ENCODE measurements around the gene RPN2.

- no peak for TF ChIP-seq CTCF (IDR thresholded peaks at IDR 0.05 in 8 of 11, conservative IDR thresholded peaks at IDR 0.05 in 3 of 11)
- no peak for TF ChIP-seq POLR2A (IDR thresholded peaks at IDR 0.05)
Observed at GRCh38 chr20:37274851-37275524, 95.9 kb downstream of the RPN2 start.
